Measurements from ENCODE around the gene VAV1. TPM values are rescaled to one million over a fixed set of nuclear protein-coding genes. Genes with fewer than 3 reads are reported as not detected.
"Not testable (repeated sequence)": the region's sequence is repeated elsewhere in the genome, so short reads cannot be mapped to it uniquely, and the experiment has no call there.

Gene VAV1
- total RNA-seq, 6 experiments from 2014 or later, result 1.1 to 7.9 (median 3.1) TPM

GRCh38 chr19:6754136-6754535 lies 18.4 kb upstream of the VAV1 start:
- ATAC-seq (no peak), DNase-seq (peak in 2 of 3 donors; percentile 35 to 51)
- no peak overlapping the region for H3K27ac ChIP-seq
- no peaks in the 10 kb centered on the region for H3K9me3 ChIP-seq
- TF ChIP-seq CTCF (IDR thresholded peaks at IDR 0.05), result no peak
- no peak for TF ChIP-seq POLR2A (IDR thresholded peaks at IDR 0.05)
- peaks cover 0 to 11% (median 0%) of the 10 kb centered on the region in 4 donors for H3K36me3 ChIP-seq
- WGBS (ENCODE audit: insufficient coverage, low coverage, low lambda C conversion rate, missing lambda C conversion rate), result 100% methylated on average over 6 of the region's 22 CpGs
- no peak overlapping the region for H3K4me3 ChIP-seq
- H3K27me3 ChIP-seq, result no peaks in the 10 kb centered on the region
- peaks cover 0 to 8% (median 0%) of the 10 kb centered on the region in 4 donors for H3K4me1 ChIP-seq
- intact Hi-C loops (cut with DNase I), result no loop called here

GRCh38 chr19:6754653-6755463 lies 17.6 kb upstream of the VAV1 start:
- Histone ChIP-seq H3K4me3 (no peak overlapping the region), H3K27ac (no peak overlapping the region), H3K27me3 (no peaks in the 10 kb centered on the region), H3K9me3 (no peaks in the 10 kb centered on the region), H3K36me3 (peaks cover 0 to 9% (median 0%) of the 10 kb centered on the region in 4 donors), H3K4me1 (peaks cover 0 to 8% (median 0%) of the 10 kb centered on the region in 4 donors)
- peak in 1 of 3 donors; percentile 18 for DNase-seq
- ATAC-seq, result no peak
- no peak for TF ChIP-seq CTCF (IDR thresholded peaks at IDR 0.05)
- no peak for TF ChIP-seq POLR2A (IDR thresholded peaks at IDR 0.05)
- 98% methylated on average over 5 of the region's 23 CpGs for WGBS (ENCODE audit: insufficient coverage, low coverage, low lambda C conversion rate, missing lambda C conversion rate)
- intact Hi-C loops (cut with DNase I), result no loop called here

GRCh38 chr19:6760606-6761005 lies 11.9 kb upstream of the VAV1 start:
- ATAC-seq, result peak in 2 of 4 donors; percentile 14 to 30
- no CpG with 5 or more reads among the region's 17 CpGs for WGBS (ENCODE audit: insufficient coverage, low coverage, low lambda C conversion rate, missing lambda C conversion rate)
- Histone ChIP-seq H3K4me3 (no peak overlapping the region), H3K9me3 (no peaks in the 10 kb centered on the region), H3K36me3 (peaks cover 0 to 5% (median 0%) of the 10 kb centered on the region in 4 donors), H3K27me3 (no peaks in the 10 kb centered on the region), H3K4me1 (peaks cover 0 to 7% (median 0%) of the 10 kb centered on the region in 4 donors), H3K27ac (no peak overlapping the region)
- intact Hi-C loops (cut with DNase I), result no loop called here
- DNase-seq, result no peak
- TF ChIP-seq POLR2A (IDR thresholded peaks at IDR 0.05) (no peak), CTCF (IDR thresholded peaks at IDR 0.05) (no peak)

- peak; percentile 17 to 54 (median 44) for ATAC-seq
Measured at GRCh38 chr19:6761053-6761676, 11.3 kb upstream of the VAV1 start.

GRCh38 chr19:6762253-6762797 lies 10.2 kb upstream of the VAV1 start:
- H3K36me3 ChIP-seq; H3K9me3 ChIP-seq; H3K27ac ChIP-seq; ATAC-seq; H3K4me3 ChIP-seq; intact Hi-C loops (cut with DNase I); H3K27me3 ChIP-seq; DNase-seq: not testable (repeated sequence)
- WGBS (ENCODE audit: insufficient coverage, low coverage, low lambda C conversion rate, missing lambda C conversion rate), result 63% methylated on average over 5 of the region's 8 CpGs
- H3K4me1 ChIP-seq, result peaks cover 0 to 22% (median 5%) of the 10 kb centered on the region in 4 donors

More at GRCh38 chr19:6761053-6761676, 11.3 kb upstream of the VAV1 start:
- Histone ChIP-seq H3K4me1 (peaks cover 0 to 12% (median 0%) of the 10 kb centered on the region in 4 donors), H3K4me3 (no peak overlapping the region), H3K27ac (no peak overlapping the region), H3K9me3 (no peaks in the 10 kb centered on the region), H3K27me3 (no peaks in the 10 kb centered on the region), H3K36me3 (peaks cover 0 to 5% (median 0%) of the 10 kb centered on the region in 4 donors)
- TF ChIP-seq CTCF (IDR thresholded peaks at IDR 0.05) (no peak), POLR2A (IDR thresholded peaks at IDR 0.05) (no peak)
- no peak for DNase-seq
- intact Hi-C loops (cut with DNase I), result no loop called here
- WGBS (ENCODE audit: insufficient coverage, low coverage, low lambda C conversion rate, missing lambda C conversion rate), result 33% methylated on average over 2 of the region's 4 CpGs
